ENCODE results near the gene ZFYVE21.
"Not testable (repeated sequence)": the region's sequence is repeated elsewhere in the genome, so short reads cannot be mapped to it uniquely, and the experiment has no call there.

Gene ZFYVE21

GRCh38 chr14:103773521-103773920 is 57.9 kb downstream of the ZFYVE21 start:
- Histone ChIP-seq H3K79me2 (ENCODE audit: insufficient read depth, low read depth) (no peaks in the 10 kb centered on the region), H3K27me3 (ENCODE audit: insufficient read depth, low read depth) (no peaks in the 10 kb centered on the region), H3K9ac (no peak overlapping the region), H3K36me3 (ENCODE audit: insufficient read depth) (no peaks in the 10 kb centered on the region), H4K20me1 (ENCODE audit: insufficient read depth) (no peaks in the 10 kb centered on the region), H3K4me3 (IDR thresholded peaks at IDR 0.05; ENCODE audit: insufficient read depth, low read depth, low read length) (no peak overlapping the region), H3K4me2 (no peak overlapping the region), H3K4me1 (ENCODE audit: low read depth, poor library complexity, severe bottlenecking) (no peaks in the 10 kb centered on the region), H2AFZ (ENCODE audit: low read depth) (no peak overlapping the region), H3K27ac (no peak overlapping the region)
- no peak for TF ChIP-seq CTCF (conservative IDR thresholded peaks at IDR 0.05; ENCODE audit: low read depth, low read length)

GRCh38 chr14:103775506-103775905 is 59.9 kb downstream of the ZFYVE21 start:
- TF ChIP-seq CTCF (conservative IDR thresholded peaks at IDR 0.05; ENCODE audit: low read depth, low read length) = no peak
- Histone ChIP-seq H3K4me2 (no peak overlapping the region), H3K79me2 (ENCODE audit: insufficient read depth, low read depth) (no peaks in the 10 kb centered on the region), H2AFZ (ENCODE audit: low read depth) (no peak overlapping the region), H4K20me1 (ENCODE audit: insufficient read depth) (no peaks in the 10 kb centered on the region), H3K4me3 (IDR thresholded peaks at IDR 0.05; ENCODE audit: insufficient read depth, low read depth, low read length) (no peak overlapping the region), H3K27me3 (ENCODE audit: insufficient read depth, low read depth) (no peaks in the 10 kb centered on the region), H3K27ac (no peak overlapping the region), H3K4me1 (ENCODE audit: low read depth, poor library complexity, severe bottlenecking) (no peaks in the 10 kb centered on the region), H3K9ac (no peak overlapping the region), H3K36me3 (ENCODE audit: insufficient read depth) (no peaks in the 10 kb centered on the region)

- H3K27ac ChIP-seq; H3K9ac ChIP-seq; H2AFZ ChIP-seq (ENCODE audit: low read depth); H4K20me1 ChIP-seq (ENCODE audit: insufficient read depth); H3K4me2 ChIP-seq; H3K4me1 ChIP-seq (ENCODE audit: low read depth, poor library complexity, severe bottlenecking); H3K79me2 ChIP-seq (ENCODE audit: insufficient read depth, low read depth); H3K4me3 ChIP-seq (IDR thresholded peaks at IDR 0.05; ENCODE audit: insufficient read depth, low read depth, low read length); H3K27me3 ChIP-seq (ENCODE audit: insufficient read depth, low read depth); H3K36me3 ChIP-seq (ENCODE audit: insufficient read depth): not testable (repeated sequence)
These were observed 60.7 kb downstream of the ZFYVE21 start for GRCh38 chr14:103776319-103776718.

- Histone ChIP-seq H3K4me1 (ENCODE audit: low read depth, poor library complexity, severe bottlenecking) (no peaks in the 10 kb centered on the region), H4K20me1 (ENCODE audit: insufficient read depth) (no peaks in the 10 kb centered on the region), H3K79me2 (ENCODE audit: insufficient read depth, low read depth) (no peaks in the 10 kb centered on the region), H3K4me3 (IDR thresholded peaks at IDR 0.05; ENCODE audit: insufficient read depth, low read depth, low read length) (no peak overlapping the region), H2AFZ (ENCODE audit: low read depth) (no peak overlapping the region), H3K4me2 (no peak overlapping the region), H3K27ac (no peak overlapping the region), H3K27me3 (ENCODE audit: insufficient read depth, low read depth) (no peaks in the 10 kb centered on the region), H3K9ac (no peak overlapping the region), H3K36me3 (ENCODE audit: insufficient read depth) (no peaks in the 10 kb centered on the region)
- TF ChIP-seq CTCF (conservative IDR thresholded peaks at IDR 0.05; ENCODE audit: low read depth, low read length) = no peak
These were observed 66.8 kb downstream of the ZFYVE21 start for GRCh38 chr14:103782376-103782775.

All from KMS-11 (cell line).